ENCODE data around the gene MYO5A. TPM values are rescaled to one million over a fixed set of nuclear protein-coding genes. Genes with fewer than 3 reads are reported as not detected.

Gene MYO5A
- polyA plus RNA-seq, 3 donors = 6.9 to 33.5 (median 16.6) TPM

- intact Hi-C loops (cut with micrococcal nuclease) = no loop called here
- no peaks in the 10 kb centered on the region for H3K27me3 ChIP-seq (ENCODE audit: control insufficient read depth in 2 of 2, insufficient read depth in 2 of 2, low read length in 2 of 2)
- no peaks in the 10 kb centered on the region for H3K27me3 Mint-ChIP-seq (ENCODE audit: low read depth in 3 of 3)
- no peak overlapping the region for H3K4me3 ChIP-seq (replicated peaks in 1 of 3; ENCODE audit: low read depth in 2 of 3, low read length in 3 of 3)
- H3K4me3 Mint-ChIP-seq = no peak overlapping the region
- no peak for TF ChIP-seq CTCF (IDR thresholded peaks at IDR 0.05)
- H3K9me3 Mint-ChIP-seq = no peaks in the 10 kb centered on the region
- no peak for DNase-seq
- H3K36me3 ChIP-seq (replicated peaks in 1 of 2; ENCODE audit: control insufficient read depth in 1 of 2, insufficient read depth in 2 of 2, low read length in 2 of 2) = peaks cover 72 to 99% of the 10 kb centered on the region in 2 donors
- no CpG with 5 or more reads among the region's 2 CpGs for WGBS (ENCODE audit: insufficient coverage)
- no peak overlapping the region for H2AFZ ChIP-seq (ENCODE audit: insufficient read depth, low read depth, low read length, poor library complexity, severe bottlenecking)
- H3K36me3 Mint-ChIP-seq = peaks cover 66 to 86% of the 10 kb centered on the region in 2 donors
- H3K9me3 ChIP-seq (replicated peaks in 1 of 2; ENCODE audit: control insufficient read depth in 1 of 2, insufficient read depth in 1 of 2, low read length in 2 of 2) = no peaks in the 10 kb centered on the region
- H3K4me1 Mint-ChIP-seq = peaks cover 2% of the 10 kb centered on the region
- H3K9ac ChIP-seq (ENCODE audit: insufficient read depth, low read length, poor library complexity, severe bottlenecking) = no peak overlapping the region
- H3K79me2 ChIP-seq (ENCODE audit: insufficient read depth, low read length) = no peaks in the 10 kb centered on the region
- no peaks in the 10 kb centered on the region for H4K20me1 ChIP-seq (ENCODE audit: insufficient read depth, low read length)
- H3K27ac ChIP-seq (ENCODE audit: low read depth in 1 of 2, low read length in 2 of 2) = no peak overlapping the region
- no peak overlapping the region for H3K27ac Mint-ChIP-seq
- H3K4me1 ChIP-seq (ENCODE audit: control insufficient read depth in 1 of 2, insufficient read depth in 2 of 2, low read length in 2 of 2) = no peaks in the 10 kb centered on the region
- no peak overlapping the region for H3K4me2 ChIP-seq (replicated peaks; ENCODE audit: extremely low read depth, low read length, poor library complexity, severe bottlenecking)
These were observed 199.5 kb downstream of the MYO5A start for GRCh38 chr15:52329150-52329549.

GRCh38 chr15:52328680-52329079 lies 200.0 kb downstream of the MYO5A start:
- intact Hi-C loops (cut with micrococcal nuclease) = no loop called here
- Histone ChIP-seq H3K36me3 (replicated peaks in 1 of 2; ENCODE audit: control insufficient read depth in 1 of 2, insufficient read depth in 2 of 2, low read length in 2 of 2) (peaks cover 71 to 99% of the 10 kb centered on the region in 2 donors), H3K9ac (ENCODE audit: insufficient read depth, low read length, poor library complexity, severe bottlenecking) (no peak overlapping the region)

More at GRCh38 chr15:52328680-52329079, 200.0 kb downstream of the MYO5A start:
- no peak overlapping the region for H3K4me2 ChIP-seq (replicated peaks; ENCODE audit: extremely low read depth, low read length, poor library complexity, severe bottlenecking)
- DNase-seq = no peak
- Mint-ChIP-seq H3K27ac (no peak overlapping the region), H3K4me1 (peaks cover 2% of the 10 kb centered on the region), H3K27me3 (ENCODE audit: low read depth in 3 of 3) (no peaks in the 10 kb centered on the region), H3K36me3 (peaks cover 69 to 90% of the 10 kb centered on the region in 2 donors), H3K4me3 (no peak overlapping the region), H3K9me3 (no peaks in the 10 kb centered on the region)
- 100% methylated on average over 2 of the region's 2 CpGs for whole genome bisulfite sequencing (ENCODE audit: insufficient coverage)
- no peak overlapping the region for H3K4me3 ChIP-seq (replicated peaks in 1 of 3; ENCODE audit: low read depth in 2 of 3, low read length in 3 of 3)
- no peaks in the 10 kb centered on the region for H3K79me2 ChIP-seq (ENCODE audit: insufficient read depth, low read length)
- H3K9me3 ChIP-seq (replicated peaks in 1 of 2; ENCODE audit: control insufficient read depth in 1 of 2, insufficient read depth in 1 of 2, low read length in 2 of 2) = no peaks in the 10 kb centered on the region
- H4K20me1 ChIP-seq (ENCODE audit: insufficient read depth, low read length) = no peaks in the 10 kb centered on the region
- no peak for TF ChIP-seq CTCF (IDR thresholded peaks at IDR 0.05)
- H3K4me1 ChIP-seq (ENCODE audit: control insufficient read depth in 1 of 2, insufficient read depth in 2 of 2, low read length in 2 of 2) = no peaks in the 10 kb centered on the region
- H3K27me3 ChIP-seq (ENCODE audit: control insufficient read depth in 2 of 2, insufficient read depth in 2 of 2, low read length in 2 of 2) = no peaks in the 10 kb centered on the region
- no peak overlapping the region for H3K27ac ChIP-seq (ENCODE audit: low read depth in 1 of 2, low read length in 2 of 2)
- no peak overlapping the region for H2AFZ ChIP-seq (ENCODE audit: insufficient read depth, low read depth, low read length, poor library complexity, severe bottlenecking)
